GM19240 (cell line): ENCODE data around the gene TECPR2.

Experiments
- DNase-seq: peaks from one replicate; pipeline ENCODE4 v3.0.0; 2011; ENCODE audit warnings: low spot score; ENCODE audit not compliant: insufficient read length

The TECPR2 gene

DNA sequence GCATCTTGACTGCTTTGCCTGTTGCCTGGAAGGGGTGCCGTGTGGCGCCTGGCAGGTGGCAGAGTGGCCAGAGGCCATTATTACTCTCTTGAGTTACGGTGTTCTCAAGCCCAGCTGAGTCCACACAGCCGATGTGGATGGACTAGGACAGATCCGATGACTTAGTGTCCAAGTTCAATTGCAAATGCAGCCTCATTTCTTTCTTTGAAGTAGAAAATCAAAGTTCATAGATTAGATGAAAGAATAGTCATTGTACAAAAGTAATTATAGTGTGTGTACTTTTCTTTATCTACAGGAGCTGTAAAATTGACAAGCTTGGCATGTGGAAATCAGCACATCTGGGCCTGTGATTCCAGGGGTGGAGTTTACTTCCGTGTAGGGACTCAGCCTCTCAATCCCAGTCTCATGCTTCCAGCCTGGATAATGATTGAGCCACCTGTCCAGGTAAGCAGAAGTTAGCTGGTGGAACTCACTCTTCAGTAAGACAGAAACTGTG lies 102.2 kb downstream of the TECPR2 start:
- no peak for DNase-seq

DNA sequence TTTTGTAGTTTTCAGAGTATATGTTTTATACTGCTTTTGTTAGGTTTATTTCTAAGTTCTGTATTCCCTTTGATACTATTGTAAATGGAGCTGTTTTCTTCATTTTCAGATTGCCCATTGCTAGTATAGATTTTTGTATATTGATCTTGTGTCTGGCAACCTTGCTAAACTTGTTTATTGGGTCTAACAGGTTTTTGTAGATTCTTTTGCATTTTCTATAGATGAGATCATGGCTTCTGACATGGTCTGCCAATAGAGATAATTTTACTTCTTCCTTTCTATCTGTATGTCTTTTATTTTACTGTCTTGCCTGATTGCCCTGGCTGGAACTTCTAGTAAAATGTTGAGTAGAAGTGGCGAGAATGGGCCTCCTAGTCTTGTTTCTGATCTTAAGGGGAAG lies 106.5 kb downstream of the TECPR2 start:
- no peak for DNase-seq

DNA sequence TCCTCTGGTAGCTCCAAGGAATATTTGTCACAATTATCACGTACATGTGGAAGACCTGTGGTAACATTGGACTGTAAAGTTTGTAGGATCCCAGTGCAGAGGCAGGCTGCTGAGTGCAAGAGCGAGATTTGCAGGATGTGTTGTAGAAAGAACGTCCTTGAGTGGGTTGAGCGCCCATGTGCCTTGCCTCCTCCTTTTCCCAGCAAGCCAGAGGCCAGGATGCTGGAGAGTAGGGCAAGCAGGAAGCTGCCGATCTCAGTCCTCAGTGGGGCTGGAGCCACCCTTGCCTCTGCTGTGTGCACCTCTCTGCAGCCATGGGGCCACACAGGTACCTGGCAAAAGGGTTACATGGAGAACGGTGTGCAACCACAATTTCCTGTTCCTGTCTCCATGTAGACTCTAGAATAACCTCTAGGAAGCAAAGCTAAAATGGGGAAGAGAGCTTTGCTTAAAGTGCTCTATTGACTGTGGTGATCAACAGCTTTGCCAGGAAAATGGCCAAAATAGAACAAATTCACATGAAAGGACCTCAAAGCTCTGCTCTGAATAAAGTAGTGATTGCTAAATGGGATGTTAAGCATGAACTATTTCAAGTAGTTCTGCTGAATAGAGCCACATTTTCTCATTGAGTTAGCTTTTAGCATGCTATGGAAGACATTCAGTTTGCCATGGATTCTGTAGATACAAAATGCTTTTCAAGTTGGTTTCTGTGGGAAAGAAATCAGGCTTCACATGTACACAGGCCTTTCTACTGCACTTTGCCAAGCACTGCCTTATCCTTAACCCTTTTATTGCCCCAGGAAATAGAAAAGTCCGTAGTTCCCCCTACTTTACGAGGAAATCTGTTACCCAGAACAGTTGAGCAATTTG lies 109.4 kb downstream of the TECPR2 start:
- DNase-seq, result no peak

DNA sequence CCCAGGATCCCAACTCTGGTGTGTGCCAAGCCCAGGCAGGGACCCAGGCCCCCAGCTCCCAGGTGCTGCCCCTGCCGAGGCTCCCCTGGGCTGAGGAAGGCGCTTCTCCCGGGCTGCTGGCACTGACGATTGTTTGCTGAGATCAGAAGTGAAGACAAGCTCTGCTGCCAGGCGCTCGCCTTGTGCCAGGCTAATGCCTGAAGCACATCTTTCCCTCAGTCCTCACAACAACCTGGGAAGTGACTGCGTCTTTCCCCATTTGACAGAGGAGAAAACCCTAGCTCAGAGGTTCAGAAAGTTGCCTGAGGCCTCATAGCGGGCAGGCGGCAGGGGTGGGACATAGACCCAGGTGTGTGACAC lies 110.0 kb downstream of the TECPR2 start:
- no peak for DNase-seq

DNA sequence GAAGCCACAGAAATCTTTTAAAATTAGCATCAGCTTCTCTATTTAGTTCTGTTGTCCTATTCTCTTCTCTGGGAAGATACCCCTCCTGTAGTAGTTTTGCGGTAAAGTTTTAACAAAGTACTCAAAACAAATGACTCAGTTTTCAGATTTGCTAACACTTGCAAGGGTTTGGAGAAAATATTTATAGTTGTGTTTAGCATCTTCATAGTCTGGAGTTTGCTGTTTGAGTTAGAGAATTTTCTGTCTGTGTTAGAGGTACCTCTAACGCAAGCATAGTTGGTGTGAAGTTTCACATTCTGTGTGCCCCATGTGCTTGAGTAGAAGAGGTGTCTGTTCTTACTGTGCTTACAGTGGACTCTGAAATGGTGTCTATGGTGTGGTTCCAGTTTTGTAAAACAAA lies 110.8 kb downstream of the TECPR2 start:
- DNase-seq, result no peak

DNA sequence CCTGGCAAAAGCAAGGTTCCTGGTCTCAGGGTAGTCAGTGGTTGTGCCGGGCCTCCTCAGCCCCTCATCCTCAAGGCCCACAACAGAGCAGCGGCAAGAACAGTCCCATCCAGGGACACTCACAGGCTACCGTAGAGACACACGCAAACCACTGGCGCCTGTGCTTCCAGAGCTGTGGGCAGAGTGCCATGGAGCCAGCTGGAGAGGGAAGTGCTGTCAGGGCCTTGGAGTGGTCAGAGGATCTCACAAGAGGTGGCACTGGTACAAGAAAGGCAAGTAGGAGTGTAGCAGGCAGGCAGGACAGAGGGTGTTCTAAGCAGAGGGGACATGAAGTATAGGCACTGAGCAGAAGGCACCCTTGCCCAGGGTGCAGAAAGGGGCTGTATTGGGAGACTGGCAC lies 112.2 kb downstream of the TECPR2 start:
- DNase-seq, result no peak

DNA sequence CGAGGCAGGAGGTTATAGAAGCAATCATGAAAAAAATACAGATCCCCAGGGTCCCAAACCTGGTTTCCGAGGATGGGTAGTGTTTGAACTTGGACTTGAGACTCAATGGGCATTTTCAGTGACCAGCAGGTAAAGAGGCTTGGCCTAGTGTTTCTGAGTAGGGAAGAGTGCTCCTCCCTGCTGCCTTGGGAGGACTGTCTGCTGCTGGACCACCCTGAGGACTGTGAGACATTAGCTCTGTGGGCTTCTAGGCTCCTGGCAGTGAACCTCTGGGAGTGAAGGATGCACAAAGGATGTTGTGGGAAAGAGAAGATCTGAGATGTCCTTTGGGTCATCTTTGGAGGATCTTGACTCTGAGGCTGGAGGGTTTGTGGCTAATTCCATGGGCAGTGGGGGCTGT lies 116.4 kb downstream of the TECPR2 start:
- no peak for DNase-seq

DNA sequence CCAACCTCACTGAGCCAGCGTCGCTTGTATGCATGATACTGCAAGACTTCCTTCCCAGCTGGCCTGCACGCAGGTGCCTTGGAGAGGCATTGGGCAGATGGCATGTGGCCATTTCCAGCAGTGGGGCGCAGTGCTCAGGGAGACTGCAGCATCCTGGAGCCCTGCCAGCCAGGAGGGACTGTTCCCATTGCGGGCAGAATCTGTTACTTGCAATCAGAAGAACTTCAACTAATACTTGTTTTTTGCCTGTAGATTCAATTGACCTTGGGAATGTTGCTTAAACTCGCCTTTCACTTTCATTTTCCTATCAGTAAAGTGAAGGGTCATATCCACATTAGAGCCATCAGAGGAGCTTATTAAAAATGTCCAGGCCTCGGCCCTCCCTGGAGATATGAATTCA lies 117.0 kb downstream of the TECPR2 start:
- no peak for DNase-seq

DNA sequence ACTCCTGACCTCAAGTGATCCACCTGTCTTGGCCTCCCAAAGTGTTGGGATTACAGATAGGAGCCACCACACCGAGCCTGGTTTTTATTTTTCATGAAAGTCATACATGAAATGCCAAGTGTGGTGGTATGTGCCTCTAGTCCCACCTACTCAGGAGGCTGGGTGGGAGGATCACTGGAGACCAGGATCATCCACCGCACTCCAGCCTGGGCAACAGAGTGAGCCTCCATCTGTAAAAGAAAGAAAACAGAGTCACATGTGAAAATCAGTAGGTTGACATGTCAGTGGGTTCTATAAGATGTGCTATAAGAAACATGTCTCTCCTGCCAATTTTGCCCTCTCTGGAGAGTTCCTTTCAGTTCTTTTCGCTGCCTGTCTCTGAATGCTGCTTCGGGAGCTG lies 118.6 kb downstream of the TECPR2 start:
- DNase-seq, result no peak

DNA sequence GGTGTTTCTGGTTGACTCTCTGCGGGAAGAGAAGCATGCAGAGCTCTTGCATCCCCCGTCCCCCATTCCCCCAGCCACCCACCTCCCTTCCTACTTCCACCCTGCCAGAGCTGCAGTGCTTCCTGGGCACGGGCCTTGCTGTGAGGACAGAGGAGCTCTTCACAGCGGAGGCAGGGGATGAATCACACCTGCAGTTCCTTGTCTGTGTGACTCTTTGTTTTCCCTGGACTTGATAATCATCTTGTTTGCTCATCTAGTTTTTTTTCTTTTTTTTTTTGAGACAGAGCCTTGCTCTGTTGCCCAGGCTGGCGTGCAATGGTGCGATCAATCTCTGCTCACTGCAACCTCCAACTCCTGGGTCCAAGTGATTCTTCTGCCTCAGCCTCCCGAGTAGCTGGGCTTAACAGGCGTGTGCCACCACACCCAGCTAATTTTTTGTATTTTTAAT lies 119.1 kb downstream of the TECPR2 start:
- no peak for DNase-seq

DNA sequence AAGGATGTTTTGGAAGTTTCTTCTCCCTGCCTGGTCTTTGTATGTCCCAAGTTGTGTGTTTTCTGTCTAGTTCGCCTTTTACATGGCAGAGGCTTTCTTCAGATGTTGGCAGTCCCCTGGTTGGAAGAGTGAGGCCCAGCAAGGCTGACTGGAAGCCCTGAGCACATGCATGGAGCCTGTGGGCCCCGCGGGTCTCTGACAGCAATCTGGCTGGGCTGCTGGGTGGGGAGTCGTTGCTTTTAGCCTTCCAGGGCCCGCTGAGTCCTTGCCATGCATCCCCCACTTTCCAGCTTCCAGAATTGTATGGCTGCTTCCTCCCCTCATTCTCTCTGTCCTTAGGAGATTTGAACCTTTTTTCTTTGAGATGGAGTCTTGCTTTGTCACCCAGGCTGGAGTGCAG lies 121.6 kb downstream of the TECPR2 start:
- no peak for DNase-seq

DNA sequence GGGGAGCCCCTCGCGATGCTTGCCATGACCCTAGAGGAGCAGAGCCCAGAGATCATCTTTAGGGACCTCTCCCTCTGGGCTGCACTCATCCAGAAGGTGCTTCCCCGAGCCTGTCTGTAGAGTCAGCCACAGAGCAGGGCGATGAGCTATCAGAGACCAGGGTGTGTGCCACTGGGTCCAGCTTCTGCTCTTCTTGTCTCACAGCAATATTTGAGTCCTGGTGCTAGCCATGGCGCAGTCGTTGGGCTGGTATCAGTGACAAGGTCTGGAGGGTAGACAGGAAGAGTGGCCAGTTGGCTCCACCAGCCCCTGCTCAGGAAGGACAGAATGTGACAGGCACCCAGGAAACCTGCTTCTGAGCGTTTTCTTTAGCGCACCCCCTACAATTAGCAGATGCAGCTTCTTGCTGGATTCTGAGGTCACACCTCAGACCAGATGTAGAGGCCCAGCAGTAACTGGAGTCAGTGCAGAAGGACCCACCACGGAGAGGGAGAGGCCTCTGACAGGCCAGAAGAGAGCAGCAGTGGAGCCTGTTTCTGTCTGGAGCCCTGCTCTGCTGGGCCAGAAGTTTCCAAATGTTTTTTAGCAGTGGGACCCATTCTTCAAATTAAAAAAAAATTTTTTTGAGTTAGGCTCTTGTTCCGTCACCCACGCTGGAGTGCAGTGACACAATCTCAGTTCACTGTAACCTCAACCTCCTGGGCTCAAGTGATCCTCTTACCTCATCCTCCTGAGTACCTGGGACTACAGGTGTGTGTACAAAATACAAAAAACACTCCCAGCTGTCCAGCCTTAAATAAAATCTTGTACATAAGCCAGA lies 123.2 kb downstream of the TECPR2 start:
- DNase-seq, result no peak

DNA sequence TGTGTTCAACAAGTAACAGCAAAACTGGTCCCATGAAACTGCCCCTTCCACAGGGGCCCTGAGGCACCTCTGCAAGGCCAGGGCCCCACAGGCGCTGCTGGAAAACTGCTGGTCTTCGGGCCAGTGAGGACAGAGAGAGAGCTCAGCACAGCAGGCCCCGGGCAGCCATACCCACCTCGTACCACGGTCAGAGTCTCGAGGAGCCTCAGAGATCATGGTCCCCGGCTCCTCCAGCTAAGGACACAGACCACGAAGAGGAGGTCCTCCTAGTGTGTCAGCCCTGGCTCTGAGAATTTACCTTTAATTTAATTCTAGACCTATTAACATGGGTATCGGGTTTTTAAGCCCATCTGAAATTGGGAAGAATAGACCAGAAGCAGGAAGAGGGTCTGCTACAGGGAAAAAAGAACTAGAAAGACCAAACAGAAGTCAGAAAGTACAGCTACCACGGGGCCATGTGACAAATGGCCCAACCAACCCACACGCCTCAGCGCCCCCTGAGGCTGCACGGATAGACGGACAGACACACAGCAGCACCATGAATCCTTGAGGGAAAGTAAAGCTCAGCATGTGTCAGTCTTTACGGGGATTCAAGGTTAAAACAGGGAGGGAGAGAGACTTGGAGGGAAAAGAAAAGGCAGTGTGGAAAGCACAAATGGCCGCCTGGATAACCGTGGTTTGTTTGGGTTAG lies 123.9 kb downstream of the TECPR2 start:
- no peak for DNase-seq

DNA sequence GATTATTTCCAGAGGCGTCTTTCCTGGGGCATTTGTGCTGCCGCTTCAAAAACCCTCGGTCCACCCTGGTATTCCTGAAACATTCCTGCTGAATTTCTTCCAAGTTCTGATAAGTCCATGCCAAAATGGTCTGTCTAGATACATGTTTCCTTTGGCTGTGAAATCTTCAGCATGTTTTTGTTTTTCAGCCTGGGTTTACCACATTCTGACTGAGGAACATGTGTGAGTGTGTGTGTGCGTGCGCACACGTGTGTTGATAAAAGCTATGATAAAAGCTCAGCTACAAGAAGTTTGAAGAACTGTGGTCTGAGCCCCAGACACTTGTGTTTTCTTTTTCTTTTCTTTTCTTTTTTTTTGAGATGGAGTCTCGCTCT lies 124.5 kb downstream of the TECPR2 start:
- DNase-seq, result no peak

DNA sequence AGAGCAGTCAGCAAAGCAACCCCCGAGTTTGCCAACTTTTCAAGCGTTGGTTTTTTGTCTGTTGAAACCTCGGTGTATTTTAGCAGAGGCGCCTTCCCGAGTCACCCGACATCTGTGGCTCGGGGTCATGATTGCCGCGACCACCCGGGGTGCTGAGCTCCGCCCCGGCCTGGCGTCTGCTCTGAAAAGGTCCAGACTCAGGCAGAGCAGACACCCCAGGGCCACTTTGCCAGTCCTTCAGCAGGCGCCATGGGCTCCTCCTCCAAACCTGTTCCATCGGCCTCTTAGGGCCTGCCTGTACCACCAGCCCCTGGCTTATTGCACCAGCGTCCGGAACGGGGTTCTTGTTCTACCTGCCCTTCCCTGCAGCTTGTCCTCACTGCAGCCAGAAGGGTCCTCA lies 127.7 kb downstream of the TECPR2 start:
- DNase-seq, result no peak

DNA sequence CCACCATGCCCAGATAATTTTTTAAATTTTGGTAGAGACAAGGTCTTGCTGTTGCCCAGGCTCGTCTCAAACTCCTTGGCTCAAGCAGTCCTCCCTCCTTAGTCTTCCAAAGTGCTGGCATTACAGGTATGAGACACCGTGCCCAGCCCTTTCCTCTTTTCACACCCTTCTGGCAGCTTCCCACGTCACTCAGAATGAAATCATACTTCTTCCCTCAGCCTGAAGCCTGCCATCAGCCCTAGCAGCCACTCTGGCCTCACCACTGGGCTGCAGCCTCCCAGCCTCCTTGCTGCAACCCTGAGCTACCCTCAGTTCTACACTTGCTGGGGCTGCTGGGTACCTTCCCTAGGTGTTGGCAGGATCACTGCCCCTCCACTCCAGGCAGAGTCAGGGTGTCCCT lies 128.6 kb downstream of the TECPR2 start:
- DNase-seq, result no peak

DNA sequence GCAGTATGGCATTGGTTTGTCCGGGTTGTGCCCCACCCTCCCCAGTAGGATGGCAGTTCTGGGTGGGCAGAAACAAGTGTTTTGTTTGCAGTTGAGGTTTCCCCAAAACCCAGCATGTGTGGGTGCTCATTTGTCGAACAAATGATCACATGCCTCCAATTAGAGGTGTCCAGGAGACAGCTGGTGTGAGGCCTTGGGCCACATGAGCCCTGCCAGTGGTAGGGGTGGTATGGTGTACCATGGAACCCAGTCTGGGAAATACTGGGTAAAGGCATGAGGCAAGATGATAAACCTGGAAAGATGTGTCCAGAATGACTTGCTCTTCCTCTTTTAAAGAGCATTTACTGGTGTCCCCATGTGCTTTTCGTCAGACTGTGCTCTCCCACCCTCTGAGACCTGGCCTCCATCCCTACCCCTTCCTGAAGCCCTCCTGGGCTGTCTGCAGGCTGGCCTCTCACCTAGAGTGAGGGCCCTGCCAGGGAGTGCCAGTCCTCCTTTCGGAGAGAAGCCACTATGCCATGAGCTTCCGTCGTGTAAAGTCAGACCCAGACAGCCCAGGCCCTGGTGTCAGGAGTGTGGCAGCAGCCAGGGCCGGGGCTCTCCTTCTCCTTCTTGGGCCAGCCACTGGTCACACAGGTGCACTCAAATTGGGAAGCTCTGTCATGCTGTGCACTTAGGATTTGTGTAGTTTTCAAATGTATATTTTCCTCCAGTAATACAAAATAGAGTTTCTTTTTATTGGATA lies 129.2 kb downstream of the TECPR2 start:
- no peak for DNase-seq

DNA sequence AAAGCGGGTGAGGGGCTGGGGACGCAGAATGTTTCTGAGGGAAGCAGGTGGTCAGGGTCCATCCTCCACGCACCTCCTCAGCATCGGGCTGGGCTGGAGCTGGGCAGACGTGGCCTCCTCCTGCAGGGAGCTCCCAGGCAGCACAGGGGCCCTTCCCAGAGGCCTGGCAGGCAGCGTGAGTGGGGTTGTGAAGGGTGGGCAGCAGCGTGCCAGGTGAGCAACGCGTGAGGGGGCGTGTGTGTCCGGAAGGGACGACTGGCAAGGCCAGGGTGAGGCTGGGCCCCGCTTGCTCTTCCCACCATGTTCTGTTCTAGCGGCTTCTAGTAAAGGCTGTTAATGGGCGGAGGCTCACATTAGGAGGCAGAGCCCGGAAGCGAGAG lies 129.8 kb downstream of the TECPR2 start:
- DNase-seq, result no peak

DNA sequence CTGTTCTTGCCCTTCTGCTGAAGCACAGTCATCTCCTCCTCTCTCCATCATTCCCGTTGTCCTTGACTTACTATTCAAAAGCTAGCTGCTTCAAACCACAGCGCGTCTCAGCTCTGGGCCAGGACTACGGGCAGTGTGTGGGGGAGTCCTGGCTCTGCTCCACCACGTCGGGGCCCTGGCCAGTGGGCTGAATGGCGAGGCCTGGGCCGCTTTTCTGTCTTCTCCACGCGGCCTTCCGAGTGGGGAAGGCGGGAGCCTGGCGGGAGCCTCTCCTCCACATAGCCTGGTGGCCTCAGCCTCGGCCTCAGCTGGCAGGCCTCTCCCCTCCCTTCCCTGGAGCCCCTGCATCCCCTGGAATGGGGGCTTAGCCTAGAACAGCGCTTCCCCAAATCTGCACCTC lies 130.4 kb downstream of the TECPR2 start:
- no peak for DNase-seq

DNA sequence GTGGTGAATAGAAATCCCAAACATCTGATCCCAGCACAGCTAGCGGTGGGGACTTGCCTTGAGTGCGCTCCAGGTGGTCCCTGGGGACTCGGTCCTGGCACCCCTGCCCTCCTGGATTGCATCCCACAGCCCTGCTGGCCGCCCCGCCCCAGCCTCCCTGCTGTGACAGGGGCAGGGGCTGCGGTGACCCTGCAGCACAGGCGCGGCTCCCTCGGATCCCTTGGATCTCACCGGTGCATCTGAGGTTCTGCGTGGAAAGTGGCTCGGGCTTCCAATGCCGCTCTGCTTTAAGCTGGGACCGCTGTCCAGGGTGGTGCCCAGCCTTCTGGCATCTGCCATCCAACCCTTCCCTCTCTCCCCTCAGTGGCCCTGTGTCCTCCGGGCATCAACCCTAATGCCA lies 130.8 kb downstream of the TECPR2 start:
- DNase-seq, result no peak
